Mononuclear cell (primary cell): ENCODE results near the gene LAMC3. TPM values are rescaled to one million over a fixed set of nuclear protein-coding genes. Genes with fewer than 3 reads are reported as not detected.

ENCODE experiments used
- H3K27me3 ChIP-seq: 2 replicates; pipeline ENCODE4 v1.6.0; 2011; ENCODE audit warnings: low read length, control low read depth; ENCODE audit not compliant: insufficient read depth
- H3K4me1 ChIP-seq: 2 replicates; pipeline ENCODE4 v1.5.1; 2011; ENCODE audit warnings: mild to moderate bottlenecking, low read length, control low read depth; ENCODE audit not compliant: insufficient read depth
- H3K4me3 ChIP-seq: 2 replicates; pipeline ENCODE4 v1.5.1; 2011; ENCODE audit warnings: mild to moderate bottlenecking, low read length, moderate library complexity
- H3K9me3 ChIP-seq: 2 replicates; pipeline ENCODE4 v1.5.1; 2011; ENCODE audit warnings: low read depth, mild to moderate bottlenecking, control low read depth, low read length
- total RNA-seq: library from RNA; depleted of rRNA; stranded (reverse); fragments of >200 nt; gene quantifications from one replicate; pipeline ENCODE4 v1.2.3, GENCODE V29; 2012

LAMC3 gene
- total RNA-seq, 1 donor = 0.73 TPM

GRCh38 chr9:130973686-130974281, 35.2 kb upstream of the LAMC3 start:
- H3K4me1 ChIP-seq = no peaks in the 10 kb centered on the region
- no peak overlapping the region for H3K4me3 ChIP-seq
- no peaks in the 10 kb centered on the region for H3K9me3 ChIP-seq
- no peaks in the 10 kb centered on the region for H3K27me3 ChIP-seq

- Histone ChIP-seq H3K27me3 (no peaks in the 10 kb centered on the region), H3K4me1 (no peaks in the 10 kb centered on the region), H3K4me3 (no peak overlapping the region), H3K9me3 (no peaks in the 10 kb centered on the region)
Observed at GRCh38 chr9:130974697-130975096, 34.3 kb upstream of the LAMC3 start.

- Histone ChIP-seq H3K27me3 (no peaks in the 10 kb centered on the region), H3K9me3 (no peaks in the 10 kb centered on the region), H3K4me3 (no peak overlapping the region), H3K4me1 (peaks cover under 1% of the 10 kb centered on the region)
Observed at GRCh38 chr9:130975156-130975555, 33.8 kb upstream of the LAMC3 start.

- Histone ChIP-seq H3K27me3 (no peaks in the 10 kb centered on the region), H3K4me1 (peaks cover 11% of the 10 kb centered on the region), H3K9me3 (no peaks in the 10 kb centered on the region), H3K4me3 (no peak overlapping the region)
Observed at GRCh38 chr9:130975932-130976841, 32.8 kb upstream of the LAMC3 start.

- no peaks in the 10 kb centered on the region for H3K27me3 ChIP-seq
- no peak overlapping the region for H3K4me3 ChIP-seq
Observed at GRCh38 chr9:130977811-130978221, 31.2 kb upstream of the LAMC3 start.

DNA sequence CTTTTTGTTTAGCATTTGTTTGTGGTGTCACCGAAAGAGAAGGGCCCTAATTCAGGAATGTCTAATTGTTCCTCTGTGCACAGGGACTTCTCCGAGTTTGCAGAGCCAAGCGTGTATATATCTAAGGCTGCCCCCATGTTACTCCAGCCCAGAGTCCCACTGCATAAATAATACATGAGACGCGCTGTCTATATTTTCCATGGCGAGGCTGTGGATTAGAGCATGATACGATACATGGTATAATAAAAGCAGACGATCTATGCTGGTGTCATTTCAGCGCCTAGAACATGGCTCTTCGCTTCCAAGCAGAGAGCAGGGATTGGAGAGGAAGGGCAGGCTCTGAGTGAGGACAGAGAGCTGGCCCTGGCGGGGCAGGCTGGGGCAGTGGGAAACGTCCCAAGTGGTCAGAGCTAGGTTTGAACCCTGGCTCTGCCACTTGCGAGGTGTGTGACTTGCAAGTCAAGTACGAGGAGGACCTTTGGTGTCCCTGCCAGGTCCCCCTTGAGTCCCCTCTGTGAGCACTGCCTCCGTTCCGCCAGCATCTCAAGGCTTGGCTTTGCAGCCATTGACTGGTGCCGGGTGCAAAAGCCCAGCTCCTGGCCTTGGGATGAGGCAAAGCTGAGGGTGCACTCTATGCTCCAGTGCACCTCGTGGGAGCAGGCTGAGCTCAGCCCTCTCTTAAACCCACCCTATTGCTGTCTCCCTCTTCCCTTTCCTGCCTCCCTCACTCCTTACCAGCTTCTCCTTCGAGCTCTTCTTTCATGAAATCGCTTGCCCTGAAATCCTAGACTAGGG, 29.2 kb upstream of the LAMC3 start:
- Histone ChIP-seq H3K4me1 (peaks cover 12% of the 10 kb centered on the region), H3K9me3 (no peaks in the 10 kb centered on the region), H3K4me3 (no peak overlapping the region), H3K27me3 (no peaks in the 10 kb centered on the region)

More at GRCh38 chr9:130977811-130978221, 31.2 kb upstream of the LAMC3 start:
- H3K9me3 ChIP-seq = no peaks in the 10 kb centered on the region
- H3K4me1 ChIP-seq = peaks cover 12% of the 10 kb centered on the region

GRCh38 chr9:130980526-130980925, 28.4 kb upstream of the LAMC3 start:
- Histone ChIP-seq H3K4me3 (no peak overlapping the region), H3K4me1 (peaks cover 12% of the 10 kb centered on the region), H3K27me3 (no peaks in the 10 kb centered on the region), H3K9me3 (no peaks in the 10 kb centered on the region)

GRCh38 chr9:130981002-130981755, 27.8 kb upstream of the LAMC3 start:
- Histone ChIP-seq H3K27me3 (no peaks in the 10 kb centered on the region), H3K4me3 (no peak overlapping the region), H3K9me3 (no peaks in the 10 kb centered on the region), H3K4me1 (peaks cover 12% of the 10 kb centered on the region)

GRCh38 chr9:130981756-130982137, 27.2 kb upstream of the LAMC3 start:
- Histone ChIP-seq H3K27me3 (no peaks in the 10 kb centered on the region), H3K9me3 (no peaks in the 10 kb centered on the region), H3K4me3 (no peak overlapping the region), H3K4me1 (peaks cover 12% of the 10 kb centered on the region)

DNA sequence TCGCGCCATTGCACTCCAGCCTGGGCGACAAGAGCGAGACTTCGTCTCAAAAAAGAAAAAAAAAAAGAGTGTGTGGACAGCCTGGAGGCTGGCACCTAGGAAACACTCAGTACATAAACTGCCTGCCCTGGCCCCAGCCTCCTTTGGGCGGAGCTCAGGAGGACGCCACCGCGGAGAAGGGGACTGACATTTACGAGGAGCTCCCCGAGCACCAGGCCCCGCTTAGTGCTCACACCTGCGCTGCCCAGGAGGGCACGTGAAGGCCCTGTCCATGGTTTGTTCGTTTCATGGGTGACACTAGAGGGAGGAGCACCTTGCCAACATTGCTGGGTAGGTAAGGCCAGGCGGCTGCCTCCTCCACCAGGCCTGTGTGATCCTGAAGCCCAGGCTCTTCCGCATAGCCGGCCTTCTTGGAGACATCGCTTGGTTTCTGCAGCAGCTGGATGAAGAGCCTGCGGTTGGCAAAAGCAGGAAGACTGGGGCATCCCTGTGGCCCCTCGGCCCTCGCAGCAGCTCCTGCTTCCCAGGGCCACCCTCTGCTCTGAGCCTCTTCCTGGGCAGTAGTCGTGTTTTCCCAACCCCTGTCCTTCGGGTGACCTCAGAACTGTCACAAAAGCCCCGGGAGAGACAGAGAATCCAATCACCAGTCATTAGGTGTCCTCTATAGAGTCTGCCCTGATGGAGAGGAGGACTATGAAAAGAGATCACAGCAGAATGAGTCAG, 26.2 kb upstream of the LAMC3 start:
- Histone ChIP-seq H3K9me3 (no peaks in the 10 kb centered on the region), H3K27me3 (no peaks in the 10 kb centered on the region), H3K4me1 (peaks cover 12% of the 10 kb centered on the region), H3K4me3 (no peak overlapping the region)

- no peaks in the 10 kb centered on the region for H3K27me3 ChIP-seq
- H3K9me3 ChIP-seq = no peaks in the 10 kb centered on the region
- H3K4me3 ChIP-seq = no peak overlapping the region
Observed at GRCh38 chr9:130983359-130983670, 25.7 kb upstream of the LAMC3 start.

DNA sequence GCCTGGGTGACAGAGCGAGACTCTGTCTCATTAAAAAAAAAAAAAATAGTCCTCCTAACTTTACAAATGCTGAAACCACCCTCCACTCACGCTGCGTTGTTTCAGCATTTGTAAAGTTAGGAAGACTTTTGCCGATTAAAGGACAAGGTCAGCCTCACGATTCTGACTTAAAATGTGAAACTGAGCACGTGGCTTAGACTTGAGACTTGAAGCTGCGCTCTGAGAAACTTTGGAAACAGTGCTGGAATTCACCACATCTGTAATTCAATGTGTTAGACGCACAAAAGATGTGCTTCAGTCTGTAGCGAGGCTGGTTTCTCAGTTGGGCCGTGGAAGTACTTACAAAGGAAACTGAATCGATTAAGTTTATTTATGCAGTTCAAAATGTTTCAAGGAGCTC, 25.0 kb upstream of the LAMC3 start:
- H3K4me3 ChIP-seq = no peak overlapping the region
- H3K27me3 ChIP-seq = no peaks in the 10 kb centered on the region
- H3K4me1 ChIP-seq = peaks cover 12% of the 10 kb centered on the region
- no peaks in the 10 kb centered on the region for H3K9me3 ChIP-seq

More at GRCh38 chr9:130983359-130983670, 25.7 kb upstream of the LAMC3 start:
- peaks cover 12% of the 10 kb centered on the region for H3K4me1 ChIP-seq

GRCh38 chr9:130984521-130984920, 24.5 kb upstream of the LAMC3 start:
- H3K9me3 ChIP-seq = no peaks in the 10 kb centered on the region
- no peaks in the 10 kb centered on the region for H3K27me3 ChIP-seq
- H3K4me1 ChIP-seq = peaks cover 12% of the 10 kb centered on the region
- no peak overlapping the region for H3K4me3 ChIP-seq

GRCh38 chr9:130985029-130985428, 23.9 kb upstream of the LAMC3 start:
- no peaks in the 10 kb centered on the region for H3K9me3 ChIP-seq
- peaks cover 12% of the 10 kb centered on the region for H3K4me1 ChIP-seq
- H3K27me3 ChIP-seq = no peaks in the 10 kb centered on the region
- H3K4me3 ChIP-seq = no peak overlapping the region
